GM18508 (cell line): ENCODE measurements around the gene COL27A1.

Source experiments
- ATAC-seq: cut with Tn5 transposase; IDR thresholded peaks from one replicate; pipeline ENCODE4 v1.9.1; 2021; ENCODE audit warnings: moderate number of reproducible peaks; ENCODE audit not compliant: insufficient read depth, unreplicated experiment

Gene COL27A1

DNA sequence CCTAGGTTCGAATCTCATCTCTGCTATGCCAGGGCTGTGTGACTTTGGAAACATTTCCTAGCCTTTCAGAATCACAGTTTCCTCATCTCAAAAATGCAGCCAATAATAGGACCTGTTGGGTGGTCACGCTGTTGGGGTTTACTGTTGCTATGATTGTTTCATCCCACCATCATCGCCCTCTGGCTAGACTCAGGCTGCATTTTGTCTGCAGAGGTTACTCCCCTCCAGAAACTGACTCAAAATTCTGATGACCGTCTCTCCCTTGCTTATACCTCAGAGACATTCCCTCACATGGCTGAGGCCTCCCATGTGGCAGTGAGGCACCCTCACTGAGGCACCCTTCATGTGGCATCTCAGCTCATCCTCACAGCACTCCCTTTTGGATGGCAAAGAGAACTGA, 61.6 kb downstream of the COL27A1 start:
- no peak for ATAC-seq

DNA sequence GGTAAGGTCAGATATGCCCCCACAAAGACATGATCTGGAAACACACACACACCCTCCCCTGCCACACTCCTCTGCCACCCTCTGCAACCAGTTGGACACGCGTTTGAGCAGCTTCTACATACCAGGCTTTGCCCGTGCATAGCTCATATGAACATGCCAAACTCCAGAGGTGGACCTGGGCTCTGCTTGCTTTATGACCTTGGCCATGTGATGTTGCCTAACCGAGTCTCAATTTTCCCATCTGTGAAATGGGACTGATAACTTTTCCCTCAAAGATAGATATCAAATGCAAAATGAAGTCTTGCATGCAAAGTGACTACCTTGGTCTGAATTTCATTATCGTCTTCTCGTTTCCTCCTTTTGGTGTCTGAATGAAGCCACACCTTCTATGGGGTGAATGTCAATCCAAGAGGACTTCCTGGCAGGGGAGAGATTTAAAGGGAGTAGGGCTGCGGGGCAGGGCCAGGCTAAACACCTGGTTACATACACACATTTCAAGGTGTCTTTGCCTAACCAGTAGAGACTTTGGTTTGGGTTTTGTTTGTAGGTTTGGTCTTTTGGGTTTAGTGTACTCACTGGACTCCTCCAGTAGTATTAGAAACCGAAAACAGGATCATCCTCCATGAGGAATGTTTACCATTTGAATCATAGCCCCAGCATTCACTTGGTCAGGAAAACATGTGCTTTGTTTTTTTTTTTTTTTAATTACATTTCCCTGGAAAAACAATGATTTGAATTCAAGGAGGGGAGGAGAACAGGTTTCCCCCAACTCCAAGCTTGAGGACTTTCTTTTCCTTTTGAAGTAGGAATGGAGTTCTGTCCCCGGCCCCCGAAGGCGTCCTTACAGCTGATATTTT, 63.2 kb downstream of the COL27A1 start:
- ATAC-seq = no peak

DNA sequence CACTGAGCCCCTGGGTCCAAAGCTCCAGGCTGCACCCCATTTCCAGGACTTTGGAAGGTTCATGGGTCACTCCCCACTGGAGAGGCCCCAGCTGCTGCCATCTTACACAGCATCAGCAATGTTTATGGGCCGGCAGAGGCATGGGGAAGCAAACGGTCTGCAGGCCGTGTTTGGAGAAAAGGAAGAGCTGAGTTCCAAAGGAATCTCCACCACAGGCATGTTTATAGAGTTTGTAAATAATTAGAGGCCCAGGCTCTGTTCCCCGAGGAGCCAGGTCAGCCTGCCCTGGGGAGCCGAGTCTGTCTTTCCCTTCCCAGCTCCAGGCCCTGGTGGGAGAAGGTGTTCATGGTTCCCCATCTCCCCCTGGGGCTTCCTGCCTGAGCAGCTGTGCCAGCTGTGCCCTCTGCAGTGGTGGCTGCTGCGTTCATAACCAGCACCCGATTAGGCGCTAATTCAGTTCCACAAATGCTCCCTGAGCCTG, 64.8 kb downstream of the COL27A1 start:
- no peak for ATAC-seq

DNA sequence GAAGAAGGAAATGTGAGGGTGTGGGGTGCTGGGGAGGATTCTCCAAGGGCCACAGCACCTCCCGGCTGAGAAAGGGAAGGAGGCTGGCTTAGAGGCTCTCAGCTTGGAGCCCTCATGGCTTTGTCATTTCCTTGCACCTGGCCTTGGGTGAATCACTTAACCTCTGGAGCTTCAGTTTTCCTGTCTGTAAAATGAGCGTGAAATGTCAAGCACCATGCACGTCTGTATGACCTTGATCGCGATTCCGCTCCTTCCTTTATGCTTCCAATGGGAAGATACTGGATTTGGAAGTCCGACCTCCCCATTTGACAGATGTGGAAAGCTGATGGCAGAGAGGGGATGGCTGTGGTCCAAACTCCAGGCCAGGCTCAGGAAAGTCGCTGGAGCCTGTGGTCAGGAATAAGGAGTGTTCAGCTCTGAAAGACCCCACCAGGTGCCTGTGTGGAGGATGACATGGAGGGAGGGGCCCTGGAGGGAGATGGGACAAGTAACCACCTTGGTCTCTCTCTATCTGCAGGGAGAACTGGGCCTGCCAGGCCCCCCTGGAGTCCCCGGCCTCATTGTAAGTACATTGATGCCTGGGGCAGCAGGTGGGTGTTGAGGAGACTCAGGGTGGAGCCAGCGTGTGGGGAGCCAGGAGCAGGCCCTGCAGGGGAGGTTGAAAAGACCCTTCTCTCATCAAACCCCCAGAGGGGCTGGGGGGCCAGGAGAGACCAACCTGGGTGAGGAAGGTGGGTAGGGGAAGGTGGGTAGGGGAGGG, 66.5 kb downstream of the COL27A1 start:
- ATAC-seq = no peak

DNA sequence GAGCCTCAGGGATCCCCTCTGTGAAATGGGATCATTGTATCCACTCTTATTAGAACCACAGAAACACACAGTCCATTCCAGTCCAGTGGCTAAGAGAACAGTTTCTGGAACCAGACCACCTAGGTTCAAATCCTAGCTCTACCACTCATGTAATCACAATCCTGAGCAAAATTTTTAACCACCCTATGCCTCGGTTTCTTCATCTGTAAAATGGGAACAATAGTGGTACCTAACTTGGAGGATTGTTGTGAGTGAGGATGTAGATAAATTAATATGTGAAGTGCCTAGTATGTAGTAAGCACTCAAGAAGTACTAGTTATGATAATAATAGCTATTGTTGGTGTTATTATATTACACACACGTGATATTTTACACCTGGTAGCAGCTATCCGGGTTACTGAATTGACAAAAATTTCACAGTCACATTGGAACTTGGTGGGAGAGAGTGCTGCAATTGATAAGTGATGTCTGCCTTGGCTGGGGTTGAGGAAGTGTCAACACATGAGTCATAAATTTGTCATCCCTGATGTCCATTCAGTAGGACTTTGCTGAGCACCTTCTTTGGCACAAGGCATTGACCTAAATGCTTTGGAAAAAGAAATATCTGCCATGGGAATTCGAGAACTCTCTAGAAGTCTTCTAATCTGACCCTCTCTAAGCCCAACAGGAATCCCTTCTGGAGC, 68.4 kb downstream of the COL27A1 start:
- ATAC-seq = no peak

DNA sequence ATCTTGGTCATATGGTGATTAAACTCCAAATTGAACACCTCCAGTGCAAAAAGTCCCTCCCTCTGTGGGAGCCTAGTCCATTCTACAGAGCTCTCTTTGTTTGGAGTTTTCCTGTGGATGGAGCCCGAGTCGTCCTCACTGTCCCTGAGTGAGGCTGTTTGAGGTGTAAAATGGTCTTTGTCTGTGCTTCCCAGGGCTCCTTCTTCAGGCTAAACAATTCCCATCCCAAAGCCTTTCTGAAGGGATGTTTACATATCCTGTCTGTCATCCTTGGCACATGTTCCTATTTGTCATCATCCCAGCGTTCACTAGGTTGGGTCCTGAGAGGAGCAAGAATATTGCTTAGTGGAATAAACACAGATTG, 68.9 kb downstream of the COL27A1 start:
- no peak for ATAC-seq

DNA sequence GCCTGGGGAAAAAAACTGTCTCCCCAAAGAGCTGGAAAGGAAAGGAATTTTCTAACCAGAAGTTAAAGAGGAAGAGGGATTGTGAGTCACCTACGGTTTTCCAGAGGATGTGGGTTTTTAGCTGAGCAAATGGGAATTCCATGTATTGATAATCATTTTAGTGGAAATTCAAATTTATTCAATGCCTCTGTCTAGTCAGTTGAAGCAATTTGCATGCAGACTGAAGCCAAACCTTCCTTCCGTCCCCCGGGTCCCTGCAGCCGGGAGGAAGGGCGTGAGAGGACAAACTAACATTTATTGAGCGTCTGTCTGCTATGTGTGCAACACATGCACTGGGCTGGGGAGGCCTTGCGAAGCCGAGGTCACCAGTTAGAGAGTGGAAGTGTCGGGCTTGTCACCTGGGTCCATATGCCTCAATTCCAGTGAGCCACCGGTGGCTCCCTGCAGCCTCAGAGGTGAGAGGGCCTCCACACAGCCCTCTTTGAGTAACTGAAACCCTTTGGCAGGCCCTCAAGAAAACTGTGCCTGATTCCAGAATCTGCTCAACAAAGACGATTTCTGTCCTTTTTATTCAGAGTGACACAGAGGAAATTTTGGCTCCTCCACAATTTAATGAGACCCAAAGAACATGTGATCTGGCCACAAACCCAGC, 70.3 kb downstream of the COL27A1 start:
- ATAC-seq = no peak

DNA sequence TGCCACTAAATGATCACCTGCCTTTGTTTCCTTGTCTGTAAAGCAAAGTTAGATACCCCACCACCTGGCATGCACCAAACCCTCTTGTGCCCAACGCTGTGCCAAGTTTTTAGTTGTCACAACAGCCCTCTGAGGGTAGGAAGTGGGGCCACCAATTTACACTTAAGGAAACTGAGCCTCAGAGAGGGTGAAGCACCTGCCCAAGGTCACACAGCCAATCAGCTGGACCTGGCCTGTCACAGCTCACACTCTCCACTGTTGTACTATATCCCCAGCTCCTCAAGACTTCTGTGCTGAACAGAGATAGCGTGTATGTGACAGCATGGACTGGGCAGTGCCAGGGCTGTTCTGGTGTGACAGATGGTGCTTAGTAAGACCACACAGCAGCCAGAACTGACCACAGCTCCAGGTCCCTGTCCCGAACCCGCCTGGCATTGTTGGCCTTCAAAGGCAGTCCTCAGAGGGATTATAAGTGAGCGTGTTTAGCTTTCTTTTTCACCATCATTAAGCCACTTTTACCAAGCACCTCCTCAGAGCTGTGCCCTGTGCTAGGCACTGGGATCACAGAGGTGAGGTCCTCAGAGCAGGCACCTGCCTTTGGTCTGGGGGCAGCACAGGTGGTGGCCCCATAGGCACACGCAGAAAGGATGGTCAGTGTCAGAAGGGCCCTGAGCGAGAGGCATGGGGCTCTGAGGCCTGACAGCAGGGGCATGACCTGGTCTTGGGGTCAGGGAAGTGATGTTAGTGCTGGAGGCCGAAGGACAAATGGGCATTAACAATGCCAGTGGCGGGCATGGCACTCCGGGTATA, 71.1 kb downstream of the COL27A1 start:
- no peak for ATAC-seq

DNA sequence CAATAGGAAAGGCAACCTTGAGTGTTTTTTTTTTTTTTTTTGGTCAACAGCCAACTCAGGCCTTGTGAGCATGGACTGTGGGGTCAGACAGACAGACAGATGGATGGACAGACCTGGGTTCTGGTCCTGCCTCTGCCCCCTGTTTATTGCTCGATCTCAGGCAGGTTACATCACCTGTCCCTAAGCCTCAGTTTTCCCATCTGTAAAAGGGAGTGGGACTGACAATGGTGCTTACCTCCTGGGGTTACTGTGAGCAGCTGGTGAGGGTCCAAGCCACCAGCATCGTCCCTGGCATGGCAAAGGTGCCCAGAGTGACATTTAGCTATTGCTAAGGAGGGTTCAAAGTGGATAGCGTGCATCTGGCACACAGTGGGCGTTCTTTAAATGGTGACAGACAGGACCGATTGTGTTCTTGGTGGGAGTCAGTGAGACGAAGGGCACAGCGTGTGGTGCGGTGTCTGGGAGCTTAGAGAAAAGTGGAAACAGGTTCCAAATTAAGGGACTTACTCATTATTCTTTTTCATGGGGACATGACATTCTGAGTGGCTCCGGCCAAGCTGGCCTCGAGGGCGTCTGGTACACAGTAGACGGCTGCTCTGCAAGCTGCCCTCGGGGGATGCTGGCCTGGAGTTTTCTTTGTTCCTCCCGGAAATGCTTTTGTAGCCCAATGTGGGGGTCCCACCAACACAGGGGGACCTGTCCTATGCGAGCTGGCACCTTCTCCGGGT, 72.1 kb downstream of the COL27A1 start:
- no peak for ATAC-seq

DNA sequence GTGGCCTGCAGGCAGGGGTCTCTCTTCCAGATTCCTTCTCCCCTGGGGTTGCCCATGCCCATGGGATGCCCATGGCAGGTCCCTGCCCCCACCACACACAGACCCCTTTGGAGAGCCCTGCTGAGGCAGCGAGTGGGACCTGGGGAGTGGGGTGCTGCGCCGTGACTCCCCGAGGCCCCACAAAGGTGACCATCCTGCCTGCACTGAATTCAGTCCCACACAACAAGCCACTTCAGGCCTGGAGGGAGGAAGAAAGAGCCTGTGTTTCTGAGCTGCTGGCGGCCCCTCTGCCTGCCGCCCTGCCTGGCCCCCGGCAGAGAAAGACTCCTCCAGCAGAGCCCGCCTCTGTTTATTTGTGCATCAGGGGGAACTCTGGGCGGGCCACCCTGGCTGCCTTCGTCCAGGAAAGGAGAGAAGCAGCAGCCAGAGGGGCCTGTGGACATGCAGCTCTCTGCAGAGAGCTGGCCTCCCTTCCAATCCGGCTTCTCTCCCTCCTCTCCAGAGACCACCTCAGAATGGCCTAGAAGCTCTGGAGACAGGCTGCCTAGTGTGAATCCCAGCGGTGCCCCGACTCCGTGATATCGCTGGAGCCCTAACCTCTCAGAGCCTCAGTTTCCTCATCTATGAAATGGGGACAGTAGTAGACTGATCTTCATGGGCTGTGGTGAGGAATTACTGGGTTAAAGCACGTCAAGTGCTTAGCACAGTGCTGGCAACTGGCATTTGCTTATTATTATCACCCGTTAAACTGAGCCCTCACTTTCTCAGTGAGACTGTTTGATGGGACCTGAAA, 72.9 kb downstream of the COL27A1 start:
- no peak for ATAC-seq

DNA sequence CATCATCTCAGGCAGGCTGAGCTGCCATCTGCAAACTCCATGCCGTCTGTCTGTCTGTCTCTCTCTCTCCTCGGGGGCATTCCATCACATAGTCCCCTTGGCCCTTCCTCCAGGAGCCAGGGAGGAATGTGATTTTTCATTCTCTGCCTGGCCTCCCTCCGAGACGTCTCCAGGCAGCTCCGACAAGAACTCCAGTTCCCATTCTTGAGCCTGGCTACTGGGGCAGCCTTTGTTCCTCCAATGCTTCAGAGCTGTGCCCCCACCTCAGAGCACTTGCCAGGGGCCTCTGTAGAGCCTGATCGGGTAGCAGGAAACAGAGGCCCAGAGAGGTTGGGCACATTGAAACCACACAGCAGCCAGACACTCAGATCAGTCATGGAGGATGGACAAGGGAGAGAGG, 74.0 kb downstream of the COL27A1 start:
- no peak for ATAC-seq

DNA sequence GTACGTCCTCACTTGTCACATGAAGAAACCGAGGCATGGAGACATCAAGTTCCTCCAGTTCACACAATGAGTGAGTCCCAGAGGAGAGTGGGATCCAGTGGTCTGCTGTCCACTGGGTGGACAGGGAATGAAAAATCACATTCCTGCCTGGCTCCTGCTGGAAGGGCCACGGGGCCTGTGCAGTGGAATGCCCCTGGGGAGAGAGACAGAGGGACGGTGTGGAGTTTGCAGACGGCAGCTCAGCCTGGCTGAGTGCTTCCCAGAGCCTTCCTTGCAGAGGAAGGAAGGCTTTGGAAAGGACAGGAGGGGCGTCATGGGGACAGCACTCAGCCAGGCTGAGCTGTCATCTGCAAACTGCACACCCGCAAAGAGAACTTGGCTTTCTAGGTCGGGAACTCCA, 74.7 kb downstream of the COL27A1 start:
- ATAC-seq = no peak

DNA sequence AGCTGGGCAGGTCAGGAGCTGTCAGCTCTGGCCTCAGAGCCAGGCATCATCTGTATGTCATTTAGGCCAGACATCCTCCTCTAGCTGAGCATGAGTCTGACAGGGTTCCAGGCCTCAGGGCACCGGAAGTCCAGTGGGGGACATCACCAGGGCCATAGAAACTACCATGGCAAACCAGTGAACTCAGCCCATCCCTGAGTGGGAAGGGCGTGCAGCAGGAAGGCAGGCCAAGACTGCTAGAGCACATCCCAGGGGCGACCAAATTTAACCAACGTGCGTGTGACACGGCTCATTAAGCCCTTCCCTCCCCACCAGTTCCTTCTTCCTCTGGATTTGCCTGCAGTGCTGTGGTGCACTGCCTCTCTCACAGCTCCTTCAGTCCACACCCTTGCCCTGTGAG, 75.9 kb downstream of the COL27A1 start:
- ATAC-seq = no peak

DNA sequence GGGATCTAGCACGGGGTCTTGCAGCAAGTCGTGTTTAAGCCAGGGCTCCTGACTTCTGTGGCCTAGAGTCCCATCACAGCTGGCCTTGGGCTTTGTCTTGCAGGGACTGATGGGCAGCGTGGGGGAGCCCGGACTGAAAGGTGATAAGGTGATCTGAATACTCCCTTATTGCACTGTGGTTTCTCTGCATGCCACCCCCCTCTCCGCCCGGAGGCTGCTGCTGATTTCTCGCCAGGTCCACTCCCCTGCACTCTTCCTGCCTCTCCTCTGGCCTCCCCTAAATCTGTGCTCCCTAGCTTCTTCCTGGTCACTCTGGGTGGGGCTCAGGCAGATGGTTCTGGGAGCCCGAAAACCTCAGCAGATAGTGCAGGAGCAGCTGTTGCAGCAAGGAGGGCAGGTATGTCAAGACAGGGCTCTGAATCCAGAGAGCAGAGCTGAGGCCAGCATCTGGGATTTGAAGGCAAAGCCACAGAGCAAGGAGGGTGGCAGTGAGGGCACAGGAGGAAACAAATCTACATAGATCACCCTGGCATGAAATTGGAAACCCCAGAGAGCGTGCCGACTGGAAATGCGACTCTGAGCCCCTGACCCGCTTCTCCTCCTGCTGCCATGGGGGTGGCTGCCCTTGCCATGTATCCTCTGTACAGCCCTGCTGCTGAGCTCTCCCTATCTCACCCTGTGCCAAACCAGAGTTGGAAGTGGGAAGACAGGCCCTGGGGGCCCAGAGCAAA, 76.5 kb downstream of the COL27A1 start:
- no peak for ATAC-seq

DNA sequence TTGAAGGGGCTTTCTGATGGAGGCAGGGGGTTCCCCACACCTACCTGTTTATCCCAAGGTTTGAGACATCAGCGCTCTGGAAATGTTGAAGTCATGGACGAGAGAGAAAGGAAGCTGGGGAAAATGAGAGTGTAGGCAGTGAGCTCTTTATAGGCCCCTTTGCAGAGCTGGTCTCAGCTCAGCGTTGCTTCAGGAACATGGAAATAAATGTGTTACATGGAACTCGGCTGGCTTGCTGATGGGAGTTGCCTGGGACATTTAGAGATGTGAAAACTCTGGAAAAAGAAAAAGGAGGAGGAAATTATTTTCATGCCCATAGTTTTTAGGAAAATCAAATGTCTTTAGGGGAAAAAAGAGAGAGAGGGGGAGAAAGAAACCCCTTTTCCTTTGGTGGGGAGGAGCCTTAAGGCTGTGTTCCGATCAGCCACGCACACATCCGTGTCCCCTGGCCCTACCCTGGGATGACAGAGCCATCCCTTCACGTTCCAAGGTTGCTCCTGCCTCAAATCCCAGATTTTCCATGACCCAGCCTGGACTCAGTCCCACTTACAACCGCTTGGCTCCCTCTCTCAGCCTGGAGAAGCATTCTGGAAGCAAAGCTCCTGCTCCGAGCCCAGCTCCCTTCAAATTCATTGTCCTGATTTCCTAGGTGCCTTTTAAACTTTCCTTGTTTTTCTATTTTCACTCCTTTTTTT, 78.3 kb downstream of the COL27A1 start:
- no peak for ATAC-seq

DNA sequence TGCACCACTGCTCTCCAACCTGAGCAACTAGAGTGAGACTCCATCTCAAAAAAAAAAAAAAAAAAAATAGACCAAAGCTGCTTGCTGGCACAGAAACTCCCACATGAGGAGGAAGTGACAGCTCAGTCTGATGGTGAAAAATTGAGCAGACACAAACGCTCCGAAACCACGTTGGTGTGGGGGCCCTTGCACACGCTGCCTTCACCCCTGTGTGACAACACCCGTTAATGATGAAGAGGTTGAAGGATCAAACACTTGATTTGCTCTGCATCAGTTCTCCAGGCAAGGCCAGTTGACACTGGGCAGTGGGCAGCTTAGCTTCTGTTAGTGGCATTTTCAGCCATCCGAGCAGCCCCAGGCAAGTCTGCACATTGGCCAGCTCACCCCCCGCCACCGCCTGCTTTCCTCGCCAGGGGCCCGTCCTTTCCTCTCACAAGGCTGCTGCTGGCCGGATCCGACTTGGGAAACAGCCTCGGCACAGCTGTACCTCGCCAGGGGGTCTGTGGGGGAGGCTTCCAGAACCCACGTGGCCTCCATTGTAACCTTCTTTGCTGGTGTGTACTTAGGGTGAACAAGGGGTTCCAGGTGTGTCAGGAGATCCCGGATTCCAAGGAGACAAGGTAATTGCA, 79.8 kb downstream of the COL27A1 start:
- ATAC-seq = no peak
